Kidney tubule cell (primary cell): ENCODE data around the gene SPATA31C2.
"Not testable (repeated sequence)": the region's sequence is repeated elsewhere in the genome, so short reads cannot be mapped to it uniquely, and the experiment has no call there.

Experiments
- DNase-seq: peaks from one replicate; pipeline ENCODE4 v3.0.0-alpha.2; 2018; ENCODE audit warnings: low spot score

Gene SPATA31C2

DNA sequence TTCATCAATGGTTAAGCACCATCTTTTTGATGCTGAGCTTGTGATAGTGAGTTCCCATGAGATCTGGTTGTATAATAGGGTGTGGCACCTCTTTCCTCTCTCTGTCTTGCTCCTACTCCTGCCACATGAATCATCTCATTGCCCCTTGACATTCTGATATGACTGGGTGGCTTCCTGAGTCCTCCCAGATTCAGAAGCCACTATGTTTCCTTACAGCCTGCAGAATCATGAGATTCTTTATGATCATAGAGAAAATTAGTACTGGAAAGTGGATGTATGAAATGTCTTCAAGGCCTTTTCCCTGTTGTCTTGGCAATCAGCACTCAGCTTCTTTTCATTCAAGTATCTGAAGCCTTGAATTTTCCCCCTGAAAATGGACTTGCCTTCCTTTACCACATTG lies 14.9 kb downstream of the SPATA31C2 start:
- not testable (repeated sequence) for DNase-seq

DNA sequence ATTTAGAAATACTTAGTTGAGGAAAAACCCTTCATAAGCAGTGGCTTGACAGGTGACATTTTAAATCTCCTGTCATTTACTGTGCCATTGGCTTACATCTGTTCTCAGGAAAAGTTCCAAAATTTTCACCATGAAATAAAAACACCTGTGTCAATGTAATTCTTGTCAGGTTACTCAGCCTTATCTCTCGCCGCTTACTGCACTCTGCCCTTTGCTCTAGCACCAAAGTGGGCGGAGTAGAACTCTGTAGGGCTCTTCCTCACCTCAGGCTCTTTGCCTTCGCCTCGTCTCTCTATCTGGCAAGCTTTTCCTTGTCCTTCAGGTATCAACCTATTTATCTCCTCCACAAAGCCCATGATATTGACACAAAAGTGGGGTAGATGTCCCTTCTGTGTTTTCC lies 20.2 kb downstream of the SPATA31C2 start:
- not testable (repeated sequence) for DNase-seq

DNA sequence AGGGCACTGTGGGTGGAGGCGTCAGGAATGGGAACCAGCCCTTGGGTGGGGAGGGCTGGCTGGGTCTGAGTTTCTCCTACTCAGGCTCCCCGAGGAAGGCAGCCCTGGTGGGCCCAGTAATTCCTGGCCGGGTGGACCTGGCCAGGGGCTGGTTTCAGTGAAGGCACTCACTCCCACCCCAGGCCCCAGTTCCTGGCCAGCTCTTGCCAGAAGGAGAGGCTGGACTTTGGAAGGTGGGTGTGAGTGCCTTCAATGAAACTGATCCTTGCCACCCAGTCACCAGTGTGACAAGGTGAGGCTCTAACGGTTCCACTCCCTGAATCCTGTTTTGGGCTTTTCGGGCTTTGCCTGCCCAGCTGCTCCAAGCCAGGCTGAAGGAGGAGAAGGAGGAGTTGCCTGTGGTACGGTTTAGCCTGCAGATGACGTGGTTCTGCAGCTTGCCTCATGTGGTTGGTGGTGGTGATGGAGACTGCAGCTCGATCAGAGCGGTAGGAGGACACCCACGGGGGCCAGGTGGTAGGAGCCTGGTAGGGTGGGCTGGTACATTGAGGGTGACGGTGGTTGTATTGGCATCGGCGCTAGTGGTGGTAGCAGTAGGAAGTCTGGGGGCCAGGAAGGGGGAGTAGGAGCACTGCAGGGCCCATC lies 23.2 kb downstream of the SPATA31C2 start:
- DNase-seq, result not testable (repeated sequence)

DNA sequence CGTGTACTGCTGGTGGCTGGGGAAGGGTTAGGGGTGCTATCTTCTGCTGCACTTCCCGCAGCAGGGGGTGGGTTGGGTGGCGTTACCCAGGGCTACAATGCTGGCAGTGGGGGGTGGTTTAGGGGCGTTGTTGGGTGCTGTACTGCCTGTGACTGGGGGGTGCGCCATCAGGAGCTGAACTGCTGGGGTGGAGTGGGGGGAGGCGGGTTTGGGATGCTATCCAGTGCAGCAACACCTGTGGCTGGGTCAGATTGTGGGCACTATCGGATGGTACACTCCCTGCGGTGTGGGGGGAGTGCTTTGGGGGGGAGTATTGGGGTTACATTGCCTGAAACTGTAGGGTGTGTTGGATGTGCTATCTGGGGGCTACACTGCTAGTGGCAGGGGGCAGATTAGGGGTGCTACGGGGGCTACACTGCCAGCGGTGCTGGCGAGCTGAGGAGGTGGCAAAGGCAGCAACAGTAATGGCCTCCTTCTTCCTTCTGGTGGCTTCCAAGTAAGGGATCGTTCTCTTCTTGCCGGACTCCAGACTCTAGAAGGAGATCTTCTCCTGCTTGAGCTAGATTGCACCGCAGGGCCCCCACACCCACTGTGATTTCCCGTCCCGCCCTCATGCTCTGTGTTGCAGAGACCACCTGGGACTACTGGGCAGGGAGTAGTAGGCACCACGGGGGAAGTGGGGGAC lies 23.9 kb downstream of the SPATA31C2 start:
- not testable (repeated sequence) for DNase-seq

DNA sequence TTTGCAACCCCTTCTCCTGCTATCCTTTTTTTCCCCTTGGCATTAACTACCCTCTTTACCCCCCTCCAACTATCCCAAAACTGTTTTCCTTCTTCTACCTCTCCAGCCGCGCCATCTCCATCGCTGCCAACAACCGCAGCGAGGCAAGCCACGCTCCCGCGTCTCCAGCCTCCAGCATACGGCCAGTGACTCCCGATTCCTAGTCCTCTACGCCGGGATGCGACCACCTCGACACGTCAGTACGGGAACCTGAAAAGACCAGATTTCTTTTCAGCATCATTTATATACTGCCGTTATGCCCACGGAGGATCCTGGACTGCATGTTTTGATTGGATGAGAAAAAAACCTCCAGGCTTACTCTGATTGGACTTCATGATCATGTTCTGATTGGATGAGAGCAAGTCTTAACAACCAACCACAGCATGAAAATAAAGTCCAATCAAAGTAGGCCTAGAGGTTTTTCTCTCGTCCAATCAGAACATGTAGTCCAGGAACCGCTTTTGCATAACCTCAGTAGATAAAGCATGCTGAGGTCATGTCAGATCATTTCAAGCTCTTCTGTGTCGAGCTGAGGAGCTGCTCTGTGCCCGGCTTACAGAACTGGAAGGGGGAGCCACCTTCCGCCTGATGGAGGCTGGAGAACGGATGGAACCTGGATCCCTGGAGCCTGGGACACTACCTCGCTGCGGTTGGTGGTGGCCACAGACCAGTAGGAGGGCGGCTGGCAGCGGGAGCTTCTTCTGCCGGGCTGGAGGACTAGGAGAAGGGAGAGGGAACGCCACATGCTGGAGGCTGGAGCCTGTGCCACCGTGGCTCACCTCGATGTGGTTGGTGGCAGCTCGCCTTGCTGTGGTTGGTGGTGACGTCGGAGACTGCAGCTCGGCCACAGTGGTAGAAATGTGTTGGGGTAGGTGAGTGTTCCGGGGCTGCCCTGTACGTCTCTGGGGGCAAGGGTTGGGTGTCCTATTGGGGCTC lies 24.8 kb downstream of the SPATA31C2 start:
- not testable (repeated sequence) for DNase-seq

DNA sequence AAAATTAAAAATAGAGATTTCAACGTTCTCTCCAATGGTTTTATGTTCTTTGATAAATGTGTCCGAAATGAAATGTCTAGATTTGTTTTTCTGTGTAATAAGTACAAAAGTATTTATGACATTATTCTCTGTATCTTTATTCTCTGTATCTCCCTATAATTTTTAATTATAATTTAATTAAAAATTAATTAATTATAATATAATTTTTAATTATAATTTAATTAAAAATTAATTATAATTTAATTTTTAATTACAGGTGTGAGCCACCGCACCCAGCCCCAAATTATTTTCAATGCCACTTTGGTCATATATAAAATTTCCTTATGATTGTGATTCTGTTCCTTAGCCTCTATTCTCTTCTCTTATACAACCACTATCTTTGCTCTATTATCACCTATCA lies 28.2 kb downstream of the SPATA31C2 start:
- DNase-seq, result no peak

DNA sequence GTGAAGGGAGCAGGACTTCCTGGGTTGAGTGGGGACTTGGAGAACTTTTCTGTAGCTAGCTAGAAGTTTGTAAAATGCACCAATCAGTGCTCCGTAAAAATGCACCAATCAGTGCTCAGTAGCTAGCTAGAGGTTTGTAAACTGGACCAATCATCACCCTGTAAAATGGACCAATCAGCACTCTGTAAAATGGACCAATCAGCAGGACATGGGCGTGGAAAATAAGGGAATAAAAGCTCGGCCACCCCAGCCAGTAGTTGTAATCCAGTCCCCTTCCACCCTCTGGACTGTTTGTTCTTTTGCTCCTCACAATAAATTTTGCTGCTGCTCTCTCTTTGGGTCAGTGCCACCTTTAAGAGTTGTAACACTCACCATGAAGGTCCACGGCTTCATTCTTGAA lies 29.5 kb downstream of the SPATA31C2 start:
- DNase-seq, result no peak

DNA sequence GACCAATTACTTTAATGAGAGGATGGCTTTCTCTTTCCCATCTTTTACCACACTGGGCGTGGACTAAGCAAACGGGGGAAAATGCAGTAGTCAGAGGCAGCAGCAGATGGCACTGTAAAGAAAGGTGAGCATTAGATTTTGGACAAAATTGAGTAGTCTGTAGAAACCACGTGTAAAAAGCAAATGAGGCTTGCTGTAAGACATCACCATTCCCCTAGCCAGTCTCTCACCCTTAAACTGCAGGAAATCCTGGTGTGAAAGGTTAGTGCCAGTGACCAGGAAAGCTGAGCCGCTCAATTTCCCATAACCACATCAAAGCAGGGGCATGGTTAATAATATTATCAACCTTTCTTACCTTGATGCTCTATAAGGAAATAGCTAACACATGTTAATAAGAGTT lies 31.8 kb downstream of the SPATA31C2 start:
- peak; percentile 44 for DNase-seq

DNA sequence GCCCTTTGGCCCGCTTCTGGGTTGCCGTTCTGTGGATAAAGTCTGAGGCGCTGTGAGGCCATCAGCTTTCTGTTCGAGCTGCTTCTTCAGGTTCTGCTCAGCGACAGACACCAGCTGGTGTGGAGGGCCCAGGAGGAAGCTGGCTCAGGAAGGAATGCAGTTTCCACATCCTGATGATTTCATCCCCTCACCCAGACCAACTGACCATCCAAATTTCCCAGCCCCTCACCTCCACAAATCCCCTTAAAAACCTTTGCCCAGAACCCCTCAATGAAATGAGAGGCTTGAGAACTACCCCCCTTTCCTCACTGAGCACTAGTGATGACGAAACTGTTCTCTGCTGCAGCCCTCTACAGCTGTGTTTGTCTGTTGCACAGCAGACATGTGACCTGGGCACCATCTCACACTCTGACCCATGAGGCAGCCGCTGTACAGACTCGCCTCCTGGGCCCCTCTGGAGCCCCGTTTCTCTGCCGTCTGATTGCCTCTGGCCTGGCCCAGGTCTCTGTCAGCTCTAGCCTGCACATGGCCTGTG lies 45.4 kb downstream of the SPATA31C2 start:
- peak; percentile 17 for DNase-seq

DNA sequence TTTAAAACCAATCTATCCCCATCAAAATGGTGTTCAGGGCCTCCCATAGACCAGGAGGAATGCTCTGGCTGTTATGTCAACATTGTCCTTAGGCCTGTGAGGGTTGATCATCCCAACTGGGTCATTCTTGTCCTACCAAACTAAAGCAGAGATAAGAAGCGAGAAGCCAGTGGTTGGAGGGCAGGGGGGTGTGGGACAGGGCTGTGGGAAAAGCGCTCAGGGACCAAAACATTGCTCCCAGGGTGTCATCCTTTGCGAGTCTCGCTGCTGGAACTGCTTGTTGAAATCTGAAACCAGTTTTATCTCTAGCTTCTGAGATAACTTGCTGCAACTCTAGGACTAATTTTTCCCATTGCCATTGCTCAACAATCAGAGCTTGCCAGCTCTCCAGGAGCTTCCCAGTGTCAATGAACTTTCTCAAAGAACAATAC lies 48.1 kb downstream of the SPATA31C2 start:
- DNase-seq, result no peak

DNA sequence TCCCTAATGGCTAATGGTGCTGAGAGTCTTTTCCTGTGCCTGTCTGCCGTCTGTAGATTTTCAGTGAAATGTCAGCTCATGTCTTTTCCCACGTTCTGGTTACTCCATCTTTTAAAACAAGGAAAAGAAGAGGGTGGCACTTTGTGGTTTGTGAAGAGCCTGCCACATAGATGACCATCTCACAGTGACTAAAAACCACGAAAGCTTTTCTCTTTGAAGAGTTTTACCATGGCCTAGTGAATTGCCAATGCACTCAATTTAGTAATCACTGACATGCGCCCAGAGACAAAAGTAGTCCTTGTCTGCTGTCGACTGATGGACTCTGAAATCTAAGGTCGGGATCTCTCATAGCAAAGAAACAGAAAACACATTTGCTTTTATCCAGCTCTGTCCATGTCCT lies 50.4 kb downstream of the SPATA31C2 start:
- peak; percentile 28 for DNase-seq

DNA sequence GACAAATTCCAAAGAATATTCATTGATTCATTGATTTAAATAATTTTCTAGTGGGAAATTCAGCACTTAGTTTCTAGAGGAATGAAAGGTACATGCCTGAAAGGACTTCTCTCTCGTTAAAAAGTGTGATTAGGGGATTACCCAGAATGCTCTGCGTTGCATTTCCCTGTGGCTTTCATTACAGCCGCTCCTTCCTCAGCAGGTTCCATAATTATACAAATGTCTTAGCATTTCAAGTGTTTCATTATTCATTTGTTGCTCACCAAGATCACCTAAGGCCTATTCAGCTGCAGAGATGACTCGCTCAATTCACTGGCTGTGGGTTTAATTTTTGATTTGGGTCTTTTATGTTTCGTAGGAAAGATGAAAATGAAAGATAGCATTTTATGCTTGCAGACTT lies 52.8 kb downstream of the SPATA31C2 start:
- DNase-seq, result peak; percentile 17

DNA sequence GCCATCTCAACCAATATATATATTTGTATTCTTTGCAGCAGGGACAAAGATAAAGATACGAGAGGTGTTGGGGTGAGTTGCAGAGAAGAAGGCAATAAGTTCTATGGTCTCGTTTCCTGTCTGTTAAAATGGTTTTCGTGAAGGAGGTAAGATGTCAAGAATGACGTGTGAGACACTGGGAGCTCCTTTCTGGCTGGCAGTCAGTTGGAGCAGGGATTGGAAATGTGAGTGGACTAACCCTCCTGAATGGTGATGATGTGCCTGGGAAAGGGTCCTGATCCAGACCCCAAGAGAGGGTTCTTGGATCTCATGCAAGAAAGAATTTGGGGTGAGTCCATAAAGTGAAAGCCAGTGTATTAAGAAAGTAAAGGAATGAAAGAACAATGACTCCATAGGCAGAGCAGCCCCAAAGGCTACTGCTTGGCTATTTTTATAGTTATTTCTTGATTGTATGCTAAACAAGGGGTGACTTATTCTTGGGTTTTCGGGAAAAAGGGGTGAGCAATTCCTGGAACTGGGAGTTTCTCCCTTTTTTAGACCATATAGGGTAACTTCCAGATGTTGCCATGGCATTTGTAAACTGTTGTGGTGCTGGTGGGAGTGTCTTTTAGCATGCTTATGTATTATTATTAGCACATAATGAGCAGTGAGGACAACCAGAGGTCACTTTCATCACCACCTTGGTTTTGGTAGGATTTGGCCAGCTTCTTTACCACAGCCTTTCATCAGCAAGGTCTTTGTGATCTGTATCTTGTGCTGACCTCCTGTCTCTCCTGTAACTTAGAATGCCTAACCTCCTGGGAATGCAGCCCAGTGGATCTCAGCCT lies 53.7 kb downstream of the SPATA31C2 start:
- no peak for DNase-seq
